NOMO-1 treated with DMSO at 0.1 percent for 48 hours (cell line): ENCODE measurements around the gene FAM209A.
"Not testable (repeated sequence)": the region's sequence is repeated elsewhere in the genome, so short reads cannot be mapped to it uniquely, and the experiment has no call there.

ENCODE experiments used
- DNase-seq: peaks from one replicate; lab custom pipeline; 2025; ENCODE audit not compliant: unreplicated experiment; lab: John Stamatoyannopoulos, UW

Gene FAM209A

DNA sequence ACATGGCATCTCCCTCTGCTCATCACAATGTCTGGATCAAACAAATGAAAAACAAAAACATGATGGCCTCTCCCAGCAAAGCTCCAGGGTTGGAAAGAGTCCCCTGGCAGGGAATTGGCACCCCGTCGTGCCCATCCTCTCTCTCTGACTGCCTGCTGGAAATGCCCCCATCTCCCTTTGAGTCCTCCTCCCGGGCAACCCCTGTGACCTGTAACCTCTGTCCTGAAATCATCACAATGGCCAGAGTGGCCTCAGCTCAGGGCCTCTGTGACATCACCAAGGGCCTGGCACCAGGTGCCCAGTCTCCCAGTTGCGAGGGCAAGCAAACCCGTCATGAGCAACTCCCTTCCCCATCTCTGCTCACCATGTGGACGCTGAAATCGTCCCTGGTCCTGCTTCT, at the start of gene FAM209A:
TSS of gene FAM209A (plus strand) at position 301 of the 400 bp plus-strand sequence. CDS start at position 366, 65 bp downstream.
- not testable (repeated sequence) for DNase-seq

- DNase-seq: peak; percentile 87
Measured at GRCh38 chr20:56483970-56484369, 40.6 kb upstream of the FAM209A start.

GRCh38 chr20:56487216-56487615, 37.3 kb upstream of the FAM209A start:
- peak; percentile 86 for DNase-seq

DNA sequence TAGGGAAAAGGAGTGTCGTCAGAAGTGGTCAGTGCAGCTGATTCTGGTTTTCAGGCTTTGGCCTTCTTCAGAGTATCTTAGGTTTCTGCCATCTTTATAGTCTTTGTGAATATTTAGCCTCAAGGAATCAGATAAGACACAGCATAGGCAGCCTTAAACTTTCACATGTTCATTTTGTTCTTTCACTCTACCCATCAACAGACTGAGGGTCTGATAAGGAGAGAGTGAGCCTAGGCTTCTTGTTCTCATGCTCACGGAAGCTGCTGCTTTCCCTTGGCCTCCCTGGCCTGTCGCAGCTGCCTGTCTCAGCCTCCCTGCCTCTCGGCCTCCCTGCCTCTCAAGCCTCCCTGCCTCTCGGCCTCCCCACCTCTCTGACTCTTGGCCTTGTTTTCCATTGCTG, 36.0 kb upstream of the FAM209A start:
- no peak for DNase-seq

- DNase-seq: no peak
Measured at GRCh38 chr20:56501116-56501515, 23.4 kb upstream of the FAM209A start.

GRCh38 chr20:56503916-56504315, 20.6 kb upstream of the FAM209A start:
- no peak for DNase-seq

DNA sequence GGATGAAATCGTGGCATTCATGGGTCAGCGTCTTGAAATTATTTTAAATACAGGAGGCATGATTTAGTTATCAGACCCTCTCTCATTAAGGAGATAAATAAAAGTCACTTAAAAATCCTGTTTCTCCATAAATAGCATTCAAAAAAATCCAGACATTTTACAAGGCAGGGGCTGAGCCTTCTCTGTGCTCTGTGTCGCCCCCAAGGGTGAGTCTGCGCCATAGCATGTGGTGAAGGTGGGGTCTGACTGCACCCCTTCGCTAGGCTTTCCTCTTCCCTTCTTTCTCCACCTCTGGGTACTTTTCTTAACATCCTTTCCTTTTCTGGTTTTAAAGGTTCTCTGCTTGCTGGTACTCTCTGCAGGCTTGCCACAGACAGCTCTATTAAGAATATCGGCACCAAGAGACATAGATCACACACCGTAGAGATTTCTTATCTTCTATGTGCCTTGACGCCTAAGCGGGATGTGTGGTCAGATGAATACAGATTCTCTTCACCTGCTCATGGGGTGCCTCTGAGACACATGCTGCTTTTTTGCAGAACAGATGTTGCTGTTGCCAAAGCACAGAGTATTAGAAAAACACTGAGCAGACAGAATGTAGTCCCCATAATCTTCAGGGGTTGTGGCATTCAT, 20.1 kb upstream of the FAM209A start:
- DNase-seq: no peak

GRCh38 chr20:56506103-56506502, 18.4 kb upstream of the FAM209A start:
- DNase-seq: no peak

DNA sequence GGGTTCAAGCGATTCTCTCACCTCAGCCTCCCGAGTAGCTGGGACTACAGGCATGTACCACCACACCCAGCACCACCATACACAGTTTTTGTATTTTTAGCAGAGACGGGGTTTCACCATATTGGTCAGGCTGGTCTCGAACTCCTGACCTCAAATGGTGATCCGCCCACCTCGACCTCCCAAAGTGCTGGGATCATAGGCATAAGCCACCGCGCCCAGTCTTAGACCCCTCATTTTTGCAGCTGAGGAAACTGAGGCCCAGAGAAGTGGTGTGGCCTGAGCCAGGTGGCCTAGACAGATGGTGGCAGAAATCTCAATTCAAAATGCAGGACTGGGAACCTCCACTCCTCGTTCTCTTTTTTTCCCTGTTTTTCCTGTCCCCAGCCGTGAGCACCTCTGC, 12.6 kb upstream of the FAM209A start:
- no peak for DNase-seq

GRCh38 chr20:56513161-56514150, 11.1 kb upstream of the FAM209A start:
- DNase-seq: no peak

DNA sequence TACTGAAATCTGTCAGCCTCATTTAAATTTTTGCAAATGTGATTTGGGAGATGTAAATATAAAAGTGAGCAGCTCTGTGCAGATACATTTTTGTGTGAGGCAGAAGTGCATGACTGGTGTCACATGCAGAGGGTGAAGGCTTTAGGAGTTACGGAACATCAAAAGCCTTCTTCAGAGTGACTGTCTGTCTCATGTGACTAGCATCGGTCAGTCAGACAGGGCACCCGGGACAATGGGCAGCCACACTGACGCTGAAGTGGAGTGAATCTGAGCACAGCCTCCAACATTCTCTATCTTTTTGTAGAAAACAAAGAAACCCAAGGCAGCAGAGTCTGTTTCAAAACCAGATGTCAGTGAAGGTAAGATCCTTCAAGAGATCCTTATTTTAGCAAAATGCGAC, 7.9 kb upstream of the FAM209A start:
- DNase-seq: no peak

GRCh38 chr20:56517211-56517610, 7.3 kb upstream of the FAM209A start:
- DNase-seq: no peak

- DNase-seq: no peak
Measured at GRCh38 chr20:56517641-56518040, 6.9 kb upstream of the FAM209A start.

DNA sequence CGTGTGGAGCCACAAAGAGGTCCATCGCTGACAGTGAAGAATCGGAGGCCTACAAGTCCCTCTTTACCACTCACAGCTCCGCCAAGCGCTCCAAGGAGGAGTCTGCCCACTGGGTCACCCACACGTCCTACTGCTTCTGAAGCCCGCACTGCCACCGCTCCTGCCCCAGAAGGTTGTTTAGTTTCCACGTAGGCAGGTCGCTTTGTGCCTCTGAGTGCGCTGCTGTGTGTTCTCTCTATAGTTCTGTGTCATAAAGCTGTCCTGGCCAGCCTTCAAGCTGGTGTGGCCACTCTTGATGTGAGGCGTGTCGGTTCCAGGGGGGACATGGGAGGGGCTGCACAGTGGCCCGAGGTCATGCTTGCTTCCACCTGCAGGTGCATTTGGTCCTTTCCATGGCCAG, 6.4 kb upstream of the FAM209A start:
- DNase-seq: no peak

DNA sequence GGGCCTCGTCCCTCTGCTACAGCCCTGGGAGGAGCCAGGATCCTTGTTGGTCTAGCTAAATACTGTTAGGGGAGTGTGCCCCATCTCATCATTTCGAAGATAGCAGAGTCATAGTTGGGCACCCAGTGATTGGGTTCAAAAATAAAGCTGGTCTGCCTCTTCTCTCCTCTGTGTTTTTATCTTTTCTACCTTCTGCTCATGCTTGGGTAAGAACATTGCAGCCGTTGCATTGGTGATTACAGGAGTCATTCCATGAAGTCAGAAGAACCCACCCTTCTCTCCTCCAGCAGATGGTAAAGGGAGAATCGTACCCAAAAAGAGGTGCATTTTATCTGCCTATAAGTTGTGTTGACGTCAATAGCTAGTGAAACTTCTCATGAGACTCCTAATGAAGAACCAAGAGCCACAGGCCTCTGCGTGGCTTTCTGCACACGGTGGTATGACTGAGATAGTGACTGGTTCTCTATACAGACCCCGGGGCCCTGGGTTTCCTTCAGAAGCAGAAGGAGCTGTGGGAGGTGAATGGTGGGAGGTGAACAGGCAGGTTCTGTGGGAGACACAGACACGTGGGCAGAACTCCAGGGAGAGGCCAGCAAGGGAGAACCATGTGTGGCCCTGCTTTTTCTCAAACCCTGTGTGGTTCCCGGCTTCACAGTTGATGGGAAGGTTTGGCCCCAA, 5.7 kb upstream of the FAM209A start:
- DNase-seq: no peak

DNA sequence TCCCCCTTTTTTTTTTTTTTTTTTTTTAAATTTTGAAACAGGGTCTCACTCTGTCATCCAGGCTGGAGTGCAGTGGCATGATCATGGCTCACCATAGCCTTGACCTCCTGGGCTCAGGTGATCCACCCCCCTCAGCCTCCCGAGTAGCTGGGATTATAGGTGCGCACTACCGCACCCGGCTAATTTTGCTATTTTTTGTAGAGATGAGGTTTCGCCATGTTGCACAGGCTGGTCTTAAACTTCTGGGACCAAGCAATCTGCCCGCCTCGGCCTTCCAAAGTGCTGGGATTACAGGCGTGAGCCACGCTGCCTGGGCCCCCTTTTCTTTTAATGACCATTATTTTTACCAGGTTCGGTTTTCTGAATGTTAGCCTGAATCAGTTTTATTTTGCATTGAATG, 5.0 kb upstream of the FAM209A start:
- DNase-seq: no peak

GRCh38 chr20:56520180-56520579, 4.4 kb upstream of the FAM209A start:
- no peak for DNase-seq

DNA sequence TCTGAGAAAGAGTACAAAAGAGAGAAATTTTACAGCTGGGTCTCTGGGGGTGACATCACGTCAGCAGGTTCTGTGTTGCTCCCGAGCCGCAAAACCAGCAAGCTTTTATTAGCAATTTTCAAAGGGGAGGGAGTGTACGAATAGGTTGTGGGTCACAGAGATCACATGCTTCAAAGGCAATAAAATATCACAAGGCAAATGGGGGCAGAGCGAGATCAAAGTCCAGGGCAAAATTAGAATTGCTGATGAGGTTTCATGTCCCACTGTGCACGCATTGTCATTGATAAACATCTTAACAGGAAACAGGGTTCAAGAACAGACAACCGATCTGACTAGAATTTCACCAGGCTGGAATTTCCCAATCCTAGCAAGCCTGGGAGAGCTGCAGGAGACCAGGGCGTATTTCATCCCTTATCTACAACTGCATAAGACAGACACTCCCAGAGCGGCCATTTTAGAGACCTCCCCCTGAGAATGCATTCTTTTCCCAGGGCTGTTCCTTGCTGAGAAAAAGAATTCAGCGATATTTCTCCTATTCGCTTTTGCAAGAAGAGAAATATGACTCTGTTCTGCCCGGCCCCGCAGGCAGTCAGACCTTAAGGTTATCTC, 3.7 kb upstream of the FAM209A start:
- not testable (repeated sequence) for DNase-seq

DNA sequence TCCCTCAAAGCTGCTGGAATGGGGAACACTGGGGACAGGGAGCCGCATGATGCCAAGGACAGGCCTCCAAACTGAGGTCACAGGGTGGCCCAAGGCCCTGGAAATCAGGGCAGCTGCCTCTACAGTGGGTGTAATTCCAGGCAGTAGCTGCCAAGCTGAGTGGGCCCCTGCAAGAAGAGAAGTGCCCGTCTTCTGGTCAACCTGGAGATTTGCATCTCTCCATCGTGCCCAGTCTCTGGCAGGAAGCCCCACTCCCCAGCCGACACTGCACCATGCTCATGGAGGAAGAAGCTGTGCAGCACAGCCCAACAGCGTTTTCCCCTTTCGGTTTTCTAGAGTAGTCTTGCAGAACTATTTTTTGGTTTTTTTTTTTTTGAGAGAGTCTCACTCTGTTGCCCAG, 2.2 kb upstream of the FAM209A start:
- DNase-seq: no peak

DNA sequence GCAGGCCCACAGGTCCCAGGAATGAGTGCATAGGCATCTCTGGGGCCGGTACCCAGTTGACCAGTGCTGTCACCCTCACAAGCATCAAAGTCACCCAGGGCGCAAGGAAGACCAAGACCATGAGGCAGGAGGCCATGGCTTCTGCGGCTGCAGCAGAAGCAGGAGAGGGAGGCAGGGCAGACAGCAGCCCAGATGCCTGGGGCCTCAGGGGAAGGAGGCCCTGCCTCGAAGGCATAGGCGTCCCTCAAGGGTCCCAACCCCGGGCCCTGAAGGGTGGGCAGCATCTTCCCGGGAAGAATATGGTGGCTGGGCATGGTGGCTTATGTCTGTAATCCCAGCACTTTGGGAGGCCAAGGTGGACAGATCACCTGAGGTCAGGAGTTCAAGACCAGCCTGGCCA, 3.0 kb downstream of the FAM209A start:
- DNase-seq: no peak

GRCh38 chr20:56532946-56533345, 8.4 kb downstream of the FAM209A start, which contains the start of gene FAM209B:
TSS of gene FAM209B (plus strand) at chr20:56533246. CDS start at chr20:56533342, 96 bp downstream.
- not testable (repeated sequence) for DNase-seq
